GM12878 (cell line): Measurements from ENCODE around the gene RSRC1. TPM values are rescaled to one million over a fixed set of nuclear protein-coding genes. Genes with fewer than 3 reads are reported as not detected.
"Not testable (repeated sequence)": the region's sequence is repeated elsewhere in the genome, so short reads cannot be mapped to it uniquely, and the experiment has no call there.

ENCODE experiments used
- ATAC-seq: fragments of 200-7000 bp; cut with Tn5 transposase; 3 replicates; pipeline ENCODE4 v1.9.1; 2020; ENCODE audit warnings: mild to moderate bottlenecking, moderate library complexity
- BruUV-seq: library from RNA; stranded (reverse); fragments of 400-500 nt; replicated peaks from 2 replicates; lab custom pipeline; 2021; lab: Mats Ljungman, UMichigan
- CTCF ChIA-PET: fragments of 300-600 bp; sonication (Branson Sonifier 250); formaldehyde crosslinking; extraction: SDS; loops from one replicate; lab custom pipeline; 2021; ENCODE audit warnings: inconsistent platforms; lab: Yijun Ruan, JAX
- POLR2A ChIA-PET: fragments of 350-600 bp; formaldehyde crosslinking; extraction: SDS; loops from one replicate; lab custom pipeline; 2021; ENCODE audit warnings: inconsistent platforms; lab: Charles Lee
- RAD21 ChIA-PET: fragments of 300-600 bp; sonication (Branson Sonifier 250); formaldehyde crosslinking; loops from one replicate; lab custom pipeline; 2023; ENCODE audit warnings: antibody characterized with exemption; ENCODE audit not compliant: unreplicated experiment; lab: Charles Lee
- SMC1A ChIA-PET: fragments of 300-600 bp; sonication (Branson Sonifier 250); formaldehyde crosslinking; loops from one replicate; lab custom pipeline; 2023; ENCODE audit not compliant: unreplicated experiment, uncharacterized antibody; lab: Charles Lee
- DNase-seq: peaks from one replicate; pipeline ENCODE4 v3.0.0-alpha.2; 2011; ENCODE audit warnings: low read depth, low spot score
- FAIRE-seq: peaks from 3 replicates; lab custom pipeline; 2011; peaks lifted over from hg19 to GRCh38; lab: Jason Lieb, UNC
- H2AFZ ChIP-seq: 2 replicates; pipeline ENCODE4 v1.6.0; 2011; ENCODE audit warnings: low read depth, low read length, control low read depth; ENCODE audit not compliant: control insufficient read depth
- H3K27ac ChIP-seq: 2 replicates; pipeline ENCODE4 v1.5.1; 2011; ENCODE audit warnings: control low read depth; ENCODE audit not compliant: control insufficient read depth, insufficient read depth
- H3K27me3 ChIP-seq, 2 experiments: replicated peaks in 1 of 2; 2 replicates each; pipeline versions ENCODE4 v1.6.0 to v1.6.1; 2011; ENCODE audit warnings: low read length in 1 of 2; ENCODE audit not compliant: control insufficient read depth in 2 of 2, insufficient read depth in 2 of 2
- H3K36me3 ChIP-seq, 2 experiments: 2 replicates each; pipeline ENCODE4 v1.5.1; 2011; ENCODE audit warnings: low read length in 1 of 2; ENCODE audit not compliant: control insufficient read depth in 2 of 2, insufficient read depth in 2 of 2
- H3K4me1 ChIP-seq: 2 replicates; pipeline ENCODE4 v1.6.1; 2011; ENCODE audit warnings: mild to moderate bottlenecking, low read length, moderate library complexity, mixed read lengths; ENCODE audit not compliant: control insufficient read depth, insufficient read depth
- H3K4me2 ChIP-seq: 2 replicates; pipeline ENCODE4 v1.6.0; 2011; ENCODE audit warnings: control low read depth; ENCODE audit not compliant: control insufficient read depth, insufficient read depth
- H3K4me3 ChIP-seq: fragments of 200-600 bp; sonication (generic); 2 replicates; pipeline ENCODE4 v1.5.1; 2016
- H3K79me2 ChIP-seq: 2 replicates; pipeline ENCODE4 v1.6.0; 2011; ENCODE audit warnings: low read length; ENCODE audit not compliant: control insufficient read depth, insufficient read depth
- H3K9ac ChIP-seq: 2 replicates; pipeline ENCODE4 v1.8.0; 2011; ENCODE audit warnings: low read length, control low read depth, mixed read lengths; ENCODE audit not compliant: control insufficient read depth, insufficient read depth
- H3K9me3 ChIP-seq: replicated peaks from 3 replicates; pipeline ENCODE4 v1.5.1; 2011; ENCODE audit warnings: mild to moderate bottlenecking, low read length; ENCODE audit not compliant: control insufficient read depth, insufficient read depth
- H4K20me1 ChIP-seq: 2 replicates; pipeline ENCODE4 v1.6.0; 2011; ENCODE audit not compliant: control insufficient read depth, insufficient read depth
- CHD1 ChIP-seq: IDR thresholded peaks from 2 replicates; pipeline ENCODE4 v1.6.1; 2012; ENCODE audit warnings: low read depth, low read length, improper control_type of control experiment
- FOXM1 ChIP-seq: IDR thresholded peaks from 2 replicates; pipeline ENCODE4 v1.6.1; 2012; ENCODE audit warnings: low read depth, mild to moderate bottlenecking, inconsistent platforms, low read length, moderate library complexity
- HDGF ChIP-seq: fragments of 450-650 bp; IDR thresholded peaks from 2 replicates; pipeline ENCODE4 v1.6.1; 2016; ENCODE audit warnings: antibody characterized with exemption
- LARP7 ChIP-seq: fragments of 450-650 bp; IDR thresholded peaks from 2 replicates; pipeline ENCODE4 v1.6.1; 2017; ENCODE audit warnings: mild to moderate bottlenecking
- NRF1 ChIP-seq: conservative IDR thresholded peaks from 2 replicates; pipeline ENCODE4 v1.6.1; 2011; ENCODE audit warnings: mild to moderate bottlenecking, low read depth, low read length, improper control_type of control experiment
- POLR2A ChIP-seq: IDR thresholded peaks from 2 replicates; pipeline ENCODE4 v1.6.1; 2011; ENCODE audit warnings: low read depth, mild to moderate bottlenecking, low read length
- SRF ChIP-seq, 2 experiments: IDR thresholded peaks; 2 replicates each; pipeline ENCODE4 v1.6.1; 2011; ENCODE audit warnings: low read depth in 2 of 2, low read length in 2 of 2, mild to moderate bottlenecking in 1 of 2, moderate library complexity in 1 of 2
- WGBS: methylation state at CpG from one replicate; pipeline ENCODE4 v1.1.6; 2016; ENCODE audit warnings: low lambda C conversion rate; ENCODE audit not compliant: insufficient replicate concordance, insufficient coverage; ENCODE audit errors: missing lambda C conversion rate; 5-methylcytosine and 5-hydroxymethylcytosine counted together
- in situ Hi-C: fragments of 300-500 bp; cut with MboI; formaldehyde crosslinking; loops from 9 replicates; pipeline ENCODE4 v1.14.3; 2018; ENCODE audit warnings: mixed read lengths
- intact Hi-C: fragments of 100-400 bp; cut with micrococcal nuclease; formaldehyde crosslinking; loops from one replicate; pipeline ENCODE4 v1.14.2; 2022; ENCODE audit not compliant: unreplicated experiment
- polyA plus RNA-seq, 11 experiments: library from polyadenylated mRNA; depleted of rRNA in 4 of 11; unstranded in 6 of 11; stranded (reverse) in 5 of 11; fragments of >200 nt; fragmentation: Nextera tagmentation in 4 of 11; fragmentation: Illumina TruSeq in 1 of 11; extraction: Ambion mirVana in 4 of 11; extraction: Trizol in 1 of 11; gene quantifications; 1 replicate in 1 of 11; 2 replicates in 10 of 11; pipeline versions ENCODE4 v1.2.1 to v1.2.3, GENCODE V29; 2011 to 2016; ENCODE audit warnings: inconsistent platforms in 2 of 11, missing spikeins in 2 of 11, low read depth in 1 of 11
- total RNA-seq, 4 experiments: library from RNA; depleted of rRNA in 3 of 4; stranded (reverse); fragments of >200 nt in 3 of 4; fragmentation: Illumina TruSeq in 1 of 4; extraction: Trizol in 1 of 4; gene quantifications; 2 replicates each; pipeline versions ENCODE4 v1.2.1 to v1.2.3, GENCODE V29; 2013 to 2021
- TF ChIP-seq, protein P1 (sequence below): fragments of 450-650 bp; IDR thresholded peaks from 2 replicates; pipeline ENCODE4 v1.6.1; 2017; ENCODE audit warnings: mild to moderate bottlenecking, low read depth, inconsistent platforms; ENCODE audit not compliant: poor library complexity, severe bottlenecking

RSRC1 gene
- total and polyA plus RNA-seq, 10 of the 15 experiments (the other 5 are each of a cell fraction or from before 2014, with no cell fraction given): 16.4 to 85.9 (median 42.0) TPM

DNA sequence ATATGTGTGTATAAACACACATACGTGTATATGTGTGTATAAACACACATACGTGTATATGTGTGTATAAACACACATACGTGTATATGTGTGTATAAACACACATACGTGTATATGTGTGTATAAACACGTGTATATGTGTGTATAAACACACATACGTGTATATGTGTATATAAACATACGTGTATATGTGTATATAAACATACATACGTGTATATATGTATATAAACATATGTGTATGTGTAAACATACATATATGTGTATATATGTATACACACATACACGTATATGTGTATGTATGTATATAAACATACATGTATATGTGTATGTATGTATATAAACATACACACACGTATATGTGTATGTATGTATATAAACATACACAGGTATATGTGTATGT, 119.1 kb downstream of the RSRC1 start:
- H4K20me1 ChIP-seq, intact Hi-C loops, DNase-seq, POLR2A ChIA-PET, H3K27me3 ChIP-seq, RAD21 ChIA-PET, H3K79me2 ChIP-seq, ATAC-seq, BruUV-seq, H3K4me3 ChIP-seq, H3K9me3 ChIP-seq, H2AFZ ChIP-seq, H3K4me2 ChIP-seq, H3K36me3 ChIP-seq, SMC1A ChIA-PET, H3K4me1 ChIP-seq, H3K9ac ChIP-seq, CTCF ChIA-PET, H3K27ac ChIP-seq, FAIRE-seq, in situ Hi-C loops: not testable (repeated sequence)
- 87% methylated on average over 8 of the region's 10 CpGs for WGBS

DNA sequence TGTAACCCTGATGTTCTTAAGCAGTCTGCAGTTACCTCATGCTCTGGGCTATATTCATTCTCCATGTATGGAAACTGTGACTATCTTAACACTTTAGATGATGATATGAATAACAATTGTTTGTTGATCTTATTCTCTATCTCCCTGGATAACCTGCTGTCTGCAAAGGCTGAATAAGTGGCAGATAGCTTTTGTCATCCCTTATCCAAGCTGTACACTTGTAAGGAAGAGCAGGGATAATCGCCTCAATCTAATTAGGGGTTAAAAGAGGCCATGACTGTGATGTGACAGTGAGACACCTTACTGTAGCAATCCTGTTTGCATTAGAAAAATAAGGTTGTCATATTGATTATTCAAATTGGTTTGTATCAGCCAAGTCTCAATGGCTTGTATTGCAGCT, 123.9 kb downstream of the RSRC1 start:
- BruUV-seq: no TSS peak
- ChIA-PET CTCF (no interaction called here), RAD21 (no interaction called here), SMC1A (interaction anchor here (0.5 kb wide), 1 partner anchor 305 kb away, joined by 3 read pairs; no protein-coding TSS in a partner anchor), POLR2A (no interaction called here)
- Histone ChIP-seq H3K9ac (no peak overlapping the region), H2AFZ (no peak overlapping the region), H3K4me1 (no peaks in the 10 kb centered on the region), H3K36me3 (no peaks in the 10 kb centered on the region), H4K20me1 (no peaks in the 10 kb centered on the region), H3K4me3 (no peak overlapping the region), H3K79me2 (no peaks in the 10 kb centered on the region), H3K27ac (no peak overlapping the region), H3K4me2 (no peak overlapping the region), H3K9me3 (no peaks in the 10 kb centered on the region), H3K27me3 (no peaks in the 10 kb centered on the region)
- no peak for FAIRE-seq
- intact Hi-C loops (no loop called here), in situ Hi-C loops (no loop called here)
- 94% methylated on average over 1 of the region's 1 CpG for WGBS
- ATAC-seq: no peak
- TF ChIP-seq, protein P1, sequence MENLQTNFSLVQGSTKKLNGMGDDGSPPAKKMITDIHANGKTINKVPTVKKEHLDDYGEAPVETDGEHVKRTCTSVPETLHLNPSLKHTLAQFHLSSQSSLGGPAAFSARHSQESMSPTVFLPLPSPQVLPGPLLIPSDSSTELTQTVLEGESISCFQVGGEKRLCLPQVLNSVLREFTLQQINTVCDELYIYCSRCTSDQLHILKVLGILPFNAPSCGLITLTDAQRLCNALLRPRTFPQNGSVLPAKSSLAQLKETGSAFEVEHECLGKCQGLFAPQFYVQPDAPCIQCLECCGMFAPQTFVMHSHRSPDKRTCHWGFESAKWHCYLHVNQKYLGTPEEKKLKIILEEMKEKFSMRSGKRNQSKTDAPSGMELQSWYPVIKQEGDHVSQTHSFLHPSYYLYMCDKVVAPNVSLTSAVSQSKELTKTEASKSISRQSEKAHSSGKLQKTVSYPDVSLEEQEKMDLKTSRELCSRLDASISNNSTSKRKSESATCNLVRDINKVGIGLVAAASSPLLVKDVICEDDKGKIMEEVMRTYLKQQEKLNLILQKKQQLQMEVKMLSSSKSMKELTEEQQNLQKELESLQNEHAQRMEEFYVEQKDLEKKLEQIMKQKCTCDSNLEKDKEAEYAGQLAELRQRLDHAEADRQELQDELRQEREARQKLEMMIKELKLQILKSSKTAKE: no peak
- TF ChIP-seq FOXM1 (no peak), CHD1 (no peak), POLR2A (no peak), HDGF (no peak), NRF1 (no peak), LARP7 (no peak), SRF (IDR thresholded peaks at IDR 0.05; ENCODE audit: low read depth in 2 of 2, low read length in 2 of 2) (no peak)
- DNase-seq: no peak
